ENCODE measurements around the gene THRB.

- no peak for TF ChIP-seq ZBTB11 (tag by site-specific recombination; conservative IDR thresholded peaks at IDR 0.05; ENCODE audit: low read depth)
- TF ChIP-seq ZNF121 (tag by site-specific recombination; IDR thresholded peaks at IDR 0.05), result no peak
- no peak for TF ChIP-seq CTCF (tag by site-specific recombination; IDR thresholded peaks at IDR 0.05)
- TF ChIP-seq YY1 (tag by site-specific recombination; IDR thresholded peaks at IDR 0.05), result no peak
- no peak for TF ChIP-seq TCF7L2 (IDR thresholded peaks at IDR 0.05; ENCODE audit: borderline replicate concordance, low read depth, low read length)
- TF ChIP-seq ZNF549 (tag by site-specific recombination; IDR thresholded peaks at IDR 0.05), result no peak
- no peak for TF ChIP-seq ATF2 (tag by site-specific recombination; IDR thresholded peaks at IDR 0.05; ENCODE audit: low read depth)
Measured at GRCh38 chr3:24215502-24215901, 279.1 kb downstream of the THRB start.
